Stimulated activated CD4-positive, alpha-beta T cell treated with anti-CD3 and anti-CD28 coated beads, TNF-alpha, amount 100 ng/mL, for 48 hours (primary cell): ENCODE results near the gene RER1.

Experiments
- DNase-seq, 3 donors: peaks; one replicate each; pipeline ENCODE4 v3.0.0-alpha.2; 2020; ENCODE audit warnings: low read depth in 3 of 3

The RER1 gene

GRCh38 chr1:2389644-2390043 is 2.0 kb upstream of the RER1 start:
- no peak for DNase-seq

DNA sequence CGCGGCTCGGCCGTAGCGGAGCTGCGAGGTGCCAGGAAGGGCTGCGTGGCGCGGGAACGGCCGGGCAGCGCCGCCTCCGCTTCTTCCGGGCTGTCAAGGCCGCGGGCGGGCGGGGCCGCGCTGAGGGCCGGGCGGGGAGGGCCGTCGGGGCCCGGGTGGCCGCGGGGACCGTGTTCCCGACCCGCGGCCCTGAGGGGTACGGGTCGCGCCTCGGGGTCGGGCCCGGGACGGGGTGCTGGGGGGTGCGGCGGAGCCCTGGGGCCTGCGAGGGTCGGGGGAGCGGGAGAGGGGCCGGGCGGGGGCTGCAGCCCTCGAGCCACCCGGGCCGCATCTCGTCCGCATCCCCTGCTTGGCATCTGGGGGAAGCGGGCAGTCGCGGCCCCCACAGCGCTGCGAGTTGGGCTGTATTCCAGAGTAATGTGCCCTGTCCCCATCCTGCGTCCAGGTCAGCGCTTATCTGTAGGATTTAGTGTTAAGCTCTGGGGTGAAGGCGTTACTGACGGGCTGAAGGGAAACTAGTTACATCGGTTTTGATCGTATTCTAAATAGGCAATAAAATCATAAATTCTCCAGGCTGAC is 379 bp downstream of the RER1 start:
- DNase-seq: no peak

- no peak for DNase-seq
Observed at GRCh38 chr1:2392686-2393085, 1.0 kb downstream of the RER1 start.

- DNase-seq: no peak
Observed at GRCh38 chr1:2393471-2393877, 1.8 kb downstream of the RER1 start.

- no peak for DNase-seq
Observed at GRCh38 chr1:2394220-2394619, 2.6 kb downstream of the RER1 start.

- no peak for DNase-seq
Observed at GRCh38 chr1:2394761-2395160, 3.1 kb downstream of the RER1 start.

DNA sequence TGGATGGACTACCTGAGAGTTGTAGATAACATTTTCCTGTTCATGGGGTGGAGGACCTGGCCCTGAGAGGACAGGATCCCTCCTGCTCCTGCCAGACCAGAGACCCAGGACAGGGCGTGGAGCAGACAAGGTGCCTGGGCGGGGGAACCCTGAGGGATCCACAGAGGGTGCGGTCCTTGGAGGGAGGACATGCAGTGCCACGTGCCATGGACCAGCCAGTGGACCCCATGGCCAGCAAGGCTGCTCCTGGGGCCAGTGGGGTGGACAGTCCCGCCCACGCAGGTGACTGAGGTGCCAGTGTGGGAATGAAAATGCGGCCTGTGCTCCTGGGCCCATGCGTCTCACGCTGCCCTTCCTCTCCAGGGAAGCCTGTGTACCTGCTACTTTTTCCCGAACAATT is 3.6 kb downstream of the RER1 start:
- no peak for DNase-seq

GRCh38 chr1:2396059-2396458 is 4.4 kb downstream of the RER1 start:
- no peak for DNase-seq

GRCh38 chr1:2396476-2396875 is 4.8 kb downstream of the RER1 start:
- no peak for DNase-seq

DNA sequence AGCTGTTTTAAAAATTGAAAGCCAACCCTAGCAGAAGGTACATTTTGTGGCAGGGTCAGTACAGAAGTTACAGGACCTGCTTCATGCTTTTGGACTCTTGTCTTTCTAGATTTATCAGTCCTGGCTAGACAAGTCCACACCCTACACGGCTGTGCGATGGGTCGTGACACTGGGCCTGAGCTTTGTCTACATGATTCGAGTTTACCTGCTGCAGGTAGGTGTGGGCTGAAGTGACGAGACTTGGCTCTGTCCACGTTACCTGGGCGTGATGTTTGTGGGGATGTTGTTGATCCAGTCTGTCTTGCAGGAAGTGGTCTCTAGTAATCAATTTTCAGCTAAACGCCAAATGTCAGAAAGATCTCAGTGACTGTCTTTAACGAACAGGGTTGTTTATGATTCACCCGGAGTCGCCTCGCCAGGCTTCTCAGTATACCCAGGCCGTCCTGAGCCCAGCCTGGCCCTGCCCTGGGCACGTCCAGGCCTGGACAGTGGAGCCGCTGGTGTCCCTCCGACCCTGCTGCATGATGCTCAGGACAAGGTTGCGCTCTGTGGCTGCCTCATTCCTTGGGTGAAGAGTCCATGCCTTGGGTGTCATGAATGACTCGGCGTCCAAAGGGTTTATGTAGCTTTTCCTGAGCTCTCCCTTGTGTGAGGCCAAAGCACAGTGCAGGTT is 5.5 kb downstream of the RER1 start:
- no peak for DNase-seq

- DNase-seq: no peak
Observed at GRCh38 chr1:2398871-2399270, 7.2 kb downstream of the RER1 start.

DNA sequence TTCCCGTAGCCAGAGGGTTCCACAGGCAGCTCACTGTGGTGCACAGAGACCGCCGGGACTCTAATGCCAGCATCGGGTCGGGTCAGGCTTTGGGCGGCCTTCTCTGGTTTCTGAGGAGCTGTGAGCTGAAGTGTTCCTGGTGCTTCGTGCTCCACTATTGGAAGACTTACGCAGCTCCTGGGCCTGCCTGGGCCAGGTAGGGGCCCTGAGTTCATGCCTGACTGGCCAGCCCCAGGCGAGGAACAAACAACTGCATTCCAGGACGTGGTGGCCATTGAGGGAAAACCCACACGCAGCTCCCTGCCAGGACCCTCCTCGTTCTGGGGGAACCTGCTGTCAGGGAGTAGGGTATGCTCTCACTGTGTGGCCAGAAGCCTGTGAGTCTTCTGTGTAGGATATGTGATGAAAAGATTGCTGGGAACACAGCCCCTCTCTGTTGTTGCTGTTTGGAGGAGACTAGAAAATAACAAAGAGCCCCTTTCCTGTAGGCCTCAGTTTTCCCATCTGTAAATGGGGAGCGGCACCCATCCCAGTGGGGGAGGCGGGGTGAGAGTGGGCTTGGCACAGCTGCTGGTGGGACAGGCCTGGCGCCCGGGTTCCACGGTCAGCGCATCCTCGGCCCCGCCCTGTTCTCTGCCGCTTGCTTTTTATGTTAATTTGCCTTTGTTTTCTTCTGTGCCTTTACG is 8.4 kb downstream of the RER1 start:
- no peak for DNase-seq

DNA sequence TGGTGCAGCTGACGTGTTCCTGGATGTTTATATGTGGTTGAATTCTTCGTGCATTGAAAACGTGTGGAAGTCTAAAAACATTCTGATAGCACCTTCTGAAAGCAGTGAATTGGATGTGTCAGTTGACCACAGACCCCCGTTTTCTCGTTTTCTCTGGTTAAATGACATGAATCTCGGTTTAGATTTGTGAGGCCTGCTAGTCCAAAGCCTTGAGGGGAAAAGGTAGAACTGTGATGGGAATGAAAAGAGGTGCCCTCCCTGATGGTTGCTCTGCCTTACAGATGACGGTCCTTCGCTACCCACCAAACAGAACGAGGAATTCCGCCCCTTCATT is 8.9 kb downstream of the RER1 start:
- DNase-seq: no peak

- no peak for DNase-seq
Observed at GRCh38 chr1:2400950-2401649, 9.5 kb downstream of the RER1 start.

GRCh38 chr1:2402420-2402819 is 10.8 kb downstream of the RER1 start:
- DNase-seq: no peak

DNA sequence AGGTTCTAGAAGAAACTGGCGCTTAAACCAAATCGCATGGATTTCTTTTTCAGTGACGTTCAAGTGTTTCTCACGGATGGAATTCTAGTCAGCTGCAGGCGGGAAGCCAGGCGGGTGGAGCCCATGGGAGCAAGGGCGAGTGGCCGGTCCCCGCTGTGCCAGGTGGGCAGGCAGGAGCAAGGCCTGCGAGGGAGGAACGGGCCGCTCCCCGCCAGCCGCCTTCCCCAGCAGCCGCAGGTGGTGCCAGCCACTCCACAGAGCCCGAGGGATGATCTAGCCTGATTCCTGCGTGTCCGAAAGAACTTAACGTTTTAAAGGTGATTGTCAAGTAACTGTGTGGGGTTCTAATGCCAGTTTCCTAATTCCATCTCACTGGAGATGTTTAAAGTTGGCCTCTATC is 11.6 kb downstream of the RER1 start:
- DNase-seq: no peak

DNA sequence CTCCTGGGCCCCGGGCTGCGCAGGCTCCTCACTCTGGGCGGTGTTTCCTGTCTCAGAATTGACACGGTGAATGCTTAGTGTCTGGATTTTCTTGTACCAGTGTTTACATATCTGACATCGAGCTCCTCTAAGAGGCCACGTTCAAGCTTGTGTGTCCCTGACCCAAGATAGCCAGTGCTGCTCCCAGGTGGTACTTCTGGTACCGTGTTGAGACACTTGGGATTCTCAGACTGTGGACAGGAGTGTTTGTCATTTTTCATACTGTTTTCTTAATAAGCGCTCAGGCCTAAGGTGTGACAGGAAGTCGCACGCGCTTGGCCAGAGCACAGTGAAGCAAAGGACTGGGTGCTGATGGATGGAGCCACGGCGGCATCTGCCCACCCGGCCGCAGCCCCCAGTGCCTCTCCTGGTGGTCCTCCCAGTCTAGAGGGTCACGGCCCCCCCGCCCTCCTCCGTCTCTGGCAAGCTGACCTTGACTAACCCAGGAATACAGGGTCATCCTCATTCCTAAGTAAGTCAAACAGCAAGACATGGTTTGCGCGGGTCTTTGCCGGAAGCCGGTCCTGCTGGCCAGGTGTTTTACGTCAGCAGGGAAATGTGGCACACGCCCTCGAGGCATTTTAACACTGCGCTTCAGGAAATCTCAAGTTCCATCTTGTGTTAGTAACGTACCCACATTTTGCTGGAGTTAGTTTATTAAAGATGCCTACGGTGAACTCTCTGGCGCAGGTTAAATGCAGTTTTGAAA is 12.7 kb downstream of the RER1 start:
- no peak for DNase-seq

- no peak for DNase-seq
Observed at GRCh38 chr1:2404890-2405511, 13.4 kb downstream of the RER1 start.

- DNase-seq: no peak
Observed at GRCh38 chr1:2405588-2406295, 14.1 kb downstream of the RER1 start.

GRCh38 chr1:2406451-2407041 is 14.9 kb downstream of the RER1 start:
- DNase-seq: no peak
